DMS 273 (cell line): ENCODE data around the gene PCED1A.
"Not testable (repeated sequence)": the region's sequence is repeated elsewhere in the genome, so short reads cannot be mapped to it uniquely, and the experiment has no call there.

Experiments used
- DNase-seq: peaks from one replicate; lab custom pipeline; 2025; ENCODE audit not compliant: unreplicated experiment; lab: John Stamatoyannopoulos, UW

Gene PCED1A

GRCh38 chr20:2831206-2831605 is 9.2 kb downstream of the PCED1A start:
- not testable (repeated sequence) for DNase-seq

GRCh38 chr20:2829376-2829775 is 11.1 kb downstream of the PCED1A start:
- DNase-seq: no peak

DNA sequence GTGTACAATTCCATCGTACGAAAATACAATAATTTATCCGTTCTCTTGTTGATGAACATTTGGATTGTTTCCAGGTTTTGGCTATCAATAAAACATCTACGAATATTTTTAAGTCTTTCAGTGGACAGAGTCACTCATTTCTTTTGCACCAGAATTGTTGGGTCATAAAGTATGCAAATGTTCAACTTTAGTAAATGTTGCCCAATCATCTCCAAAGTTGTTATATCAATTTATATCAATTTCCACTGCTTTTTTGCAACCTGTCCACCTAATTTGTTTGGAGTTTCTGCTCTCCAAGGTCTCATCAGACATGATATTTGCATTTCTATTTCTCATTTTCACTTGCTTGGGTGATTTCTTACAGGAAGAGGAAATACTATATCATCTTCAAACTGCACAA is 13.8 kb downstream of the PCED1A start:
- no peak for DNase-seq

- no peak for DNase-seq
These were observed 14.7 kb downstream of the PCED1A start for GRCh38 chr20:2825761-2826160.

DNA sequence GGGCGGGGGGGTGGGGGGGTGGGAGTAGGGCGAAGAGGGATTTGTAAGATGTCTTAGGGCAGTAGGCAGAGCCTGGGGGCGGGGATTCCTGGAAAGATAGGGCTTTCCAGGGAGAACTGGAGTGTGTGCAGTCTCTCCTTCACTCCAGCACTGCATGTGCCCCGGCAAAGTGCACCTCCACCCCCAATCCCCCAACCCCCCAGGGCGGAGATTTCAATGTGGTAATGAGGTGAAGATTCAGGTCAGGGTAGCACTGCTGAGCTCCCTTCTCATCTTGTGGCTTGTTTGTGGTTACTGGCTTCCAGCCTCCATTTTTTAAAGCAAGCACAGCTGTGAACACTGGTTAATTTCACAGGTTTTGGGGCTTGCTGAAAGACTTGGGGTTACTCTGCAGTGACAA is 18.4 kb downstream of the PCED1A start:
- DNase-seq: no peak

DNA sequence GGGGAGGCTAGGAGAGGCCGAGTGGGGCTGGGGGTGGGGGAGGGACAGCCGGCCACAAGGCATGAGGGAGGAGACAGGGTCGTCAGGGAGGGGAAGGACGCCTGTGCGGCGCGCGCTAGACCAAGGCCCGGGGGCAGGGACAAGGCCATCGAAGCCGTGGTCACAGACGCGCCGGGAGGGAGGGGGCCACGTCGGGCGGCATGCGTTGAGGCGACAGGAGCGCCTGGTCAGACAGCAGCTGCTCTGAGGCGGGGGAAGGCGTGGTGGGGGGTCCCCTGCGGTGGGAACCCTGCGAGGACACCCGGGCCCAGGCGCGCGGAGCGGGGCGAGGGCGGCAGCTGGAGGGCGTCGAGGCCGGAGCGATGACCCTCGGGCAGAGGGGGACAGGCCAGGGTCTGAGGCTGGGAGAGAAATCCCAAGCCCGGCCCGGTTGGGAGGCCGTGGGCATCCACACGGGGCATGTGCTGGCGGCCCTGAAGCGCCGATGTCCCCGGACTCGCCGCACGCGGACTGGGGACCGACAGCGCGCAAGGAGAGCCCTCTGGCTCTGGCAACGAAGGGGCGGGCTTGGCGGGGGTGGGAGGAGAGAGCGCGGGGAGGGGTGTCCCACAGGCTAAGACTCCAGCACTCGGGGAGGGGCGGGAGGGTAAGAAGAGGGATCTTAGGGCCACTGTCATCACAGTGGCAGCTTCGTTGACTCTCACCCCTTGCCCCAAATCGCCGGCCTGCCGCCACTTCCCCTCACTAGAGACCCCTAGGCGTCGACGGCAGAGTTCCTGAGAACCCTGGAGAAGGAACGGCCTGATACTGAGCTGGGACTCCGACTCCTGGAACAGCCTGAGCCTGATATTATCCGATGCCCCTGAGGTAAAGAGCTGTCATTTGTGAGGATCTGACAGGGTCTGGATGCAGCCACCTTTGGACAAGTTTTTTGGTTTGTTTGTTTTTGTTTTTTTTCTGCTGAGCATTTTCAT is 19.3 kb downstream of the PCED1A start:
- no peak for DNase-seq

GRCh38 chr20:2820084-2820895 is 20.2 kb downstream of the PCED1A start:
- no peak for DNase-seq

DNA sequence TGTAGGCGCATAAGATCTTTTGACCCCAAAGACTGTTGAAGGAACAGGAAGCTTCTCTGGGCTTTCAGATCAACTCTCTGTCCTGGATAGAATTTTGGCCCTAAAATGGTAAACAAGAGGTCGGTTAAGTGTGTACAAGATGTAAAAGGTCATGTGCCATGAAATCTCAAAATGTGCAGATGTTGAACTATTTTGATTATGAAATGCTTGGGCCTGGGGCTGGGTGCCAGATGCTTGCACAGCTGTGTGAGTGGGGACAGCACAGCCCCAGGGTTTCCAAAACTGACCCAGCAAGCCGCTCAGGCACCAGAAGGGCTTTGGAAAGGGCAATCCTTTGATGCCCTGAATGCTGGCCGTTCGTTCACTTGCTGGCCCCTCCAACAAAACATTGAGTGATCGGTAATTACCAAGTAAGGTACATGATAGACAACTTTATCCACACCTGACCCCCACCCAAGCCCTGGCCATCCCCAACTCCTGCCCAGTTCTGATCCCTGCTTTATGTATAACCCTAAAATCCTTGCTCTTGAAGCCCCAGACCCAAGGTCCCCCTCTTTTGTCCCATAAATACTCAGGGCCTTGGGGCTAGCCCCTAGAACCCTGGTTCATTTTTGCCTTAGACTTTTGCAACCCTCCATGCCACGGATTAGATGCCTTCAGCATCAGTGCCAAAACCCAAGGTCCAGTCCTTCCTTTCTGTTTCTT is 22.4 kb downstream of the PCED1A start:
- no peak for DNase-seq

DNA sequence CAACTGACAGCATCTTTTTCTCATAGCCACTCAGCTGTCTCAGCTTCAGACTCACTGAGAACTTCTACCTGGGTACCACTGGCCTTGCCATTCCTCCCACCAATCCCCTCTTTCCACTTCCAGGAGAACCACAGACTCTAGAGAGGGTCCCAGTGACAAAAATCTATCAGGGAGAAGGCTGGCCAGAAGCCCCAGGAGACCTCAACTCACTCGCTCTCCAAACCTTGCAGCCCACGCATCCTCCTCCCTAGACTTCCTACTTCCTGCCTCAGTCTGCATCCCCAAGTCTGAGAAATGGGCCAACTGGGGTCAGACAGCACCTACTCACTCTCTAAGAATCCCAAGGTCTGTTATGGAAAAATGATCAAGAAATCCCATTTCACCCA is 23.1 kb downstream of the PCED1A start:
- DNase-seq: no peak

DNA sequence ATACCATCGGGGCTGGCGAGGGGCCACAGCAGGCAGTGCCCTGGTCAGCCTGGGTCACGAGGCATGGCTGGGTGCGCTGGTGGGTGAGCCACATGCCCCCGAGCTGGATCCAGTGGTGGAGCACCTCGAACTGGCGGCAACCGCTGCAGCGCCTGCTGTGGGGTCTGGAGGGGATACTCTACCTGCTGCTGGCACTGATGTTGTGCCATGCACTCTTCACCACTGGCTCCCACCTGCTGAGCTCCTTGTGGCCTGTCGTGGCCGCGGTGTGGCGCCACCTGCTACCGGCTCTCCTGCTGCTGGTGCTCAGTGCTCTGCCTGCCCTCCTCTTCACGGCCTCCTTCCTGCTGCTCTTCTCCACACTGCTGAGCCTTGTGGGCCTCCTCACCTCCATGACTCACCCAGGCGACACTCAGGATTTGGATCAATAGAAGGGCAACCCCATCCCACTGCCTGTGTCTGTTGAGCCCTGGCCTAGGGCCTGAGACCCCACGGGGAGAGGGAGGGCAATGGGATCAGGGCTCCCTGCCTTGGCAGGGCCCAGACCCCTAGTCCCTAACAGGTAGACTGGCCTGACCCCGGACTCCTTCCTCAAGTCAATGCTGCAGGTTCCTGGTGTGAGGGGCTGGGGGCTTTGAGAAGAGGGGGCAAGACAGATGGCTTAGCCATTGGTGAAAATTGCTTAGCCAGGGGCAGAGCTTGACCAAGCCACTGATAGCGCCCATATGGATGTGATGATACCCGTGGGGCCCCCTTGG is 23.7 kb downstream of the PCED1A start:
- peak; percentile 29 for DNase-seq

GRCh38 chr20:2816030-2816582 is 24.3 kb downstream of the PCED1A start, which contains the start of gene TMEM239:
TMEM239 (plus strand) TSS chr20:2816364; CDS start chr20:2816555, 191 bp downstream.
- no peak for DNase-seq

DNA sequence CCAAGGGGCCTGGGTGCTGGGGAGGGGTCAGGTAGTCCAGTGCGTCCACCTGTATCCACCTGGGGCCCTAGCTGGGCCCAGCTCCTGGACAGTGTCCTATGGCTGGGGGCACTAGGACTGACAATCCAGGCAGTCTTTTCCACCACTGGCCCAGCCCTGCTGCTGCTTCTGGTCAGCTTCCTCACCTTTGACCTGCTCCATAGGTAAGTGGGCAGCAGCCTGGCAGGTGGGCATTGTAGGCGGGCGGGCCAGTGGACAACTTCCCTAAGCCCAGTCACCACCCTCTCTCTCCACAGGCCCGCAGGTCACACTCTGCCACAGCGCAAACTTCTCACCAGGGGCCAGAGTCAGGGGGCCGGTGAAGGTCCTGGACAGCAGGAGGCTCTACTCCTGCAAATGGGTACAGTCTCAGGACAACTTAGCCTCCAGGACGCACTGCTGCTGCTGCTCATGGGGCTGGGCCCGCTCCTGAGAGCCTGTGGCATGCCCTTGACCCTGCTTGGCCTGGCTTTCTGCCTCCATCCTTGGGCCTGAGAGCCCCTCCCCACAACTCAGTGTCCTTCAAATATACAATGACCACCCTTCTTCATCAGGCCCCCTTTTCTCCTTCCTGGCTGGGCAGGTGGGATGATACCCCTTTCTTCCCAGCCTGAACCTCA is 25.1 kb downstream of the PCED1A start:
- no peak for DNase-seq

GRCh38 chr20:2814587-2815051 is 25.8 kb downstream of the PCED1A start, which contains the start of gene C20orf141:
C20orf141 (plus strand) TSS chr20:2814987; CDS start chr20:2815185, 198 bp downstream.
- DNase-seq: peak; percentile 82

GRCh38 chr20:2814076-2814475 is 26.4 kb downstream of the PCED1A start:
- no peak for DNase-seq

- DNase-seq: no peak
These were observed 28.3 kb downstream of the PCED1A start for GRCh38 chr20:2812189-2812588.

GRCh38 chr20:2809690-2810089 is 30.8 kb downstream of the PCED1A start:
- no peak for DNase-seq

DNA sequence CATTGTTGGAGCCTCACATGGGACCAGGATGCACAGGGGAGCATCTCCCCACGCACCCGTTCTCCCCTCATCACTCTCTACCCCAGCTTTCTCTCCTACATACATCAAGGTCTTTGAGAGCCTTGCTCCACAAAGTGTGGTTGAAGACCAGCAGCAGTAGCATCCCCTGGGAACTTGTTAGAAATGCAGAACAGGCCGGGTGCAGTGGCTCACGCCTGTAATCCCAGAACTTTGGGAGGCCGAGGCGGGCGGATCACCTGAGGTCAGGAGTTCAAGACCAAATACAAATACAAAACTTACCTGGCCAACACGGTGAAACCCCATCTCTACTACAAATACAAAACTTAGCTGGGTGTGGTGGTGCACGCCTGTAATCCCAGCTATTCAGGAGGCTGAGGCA is 32.5 kb downstream of the PCED1A start:
- not testable (repeated sequence) for DNase-seq

DNA sequence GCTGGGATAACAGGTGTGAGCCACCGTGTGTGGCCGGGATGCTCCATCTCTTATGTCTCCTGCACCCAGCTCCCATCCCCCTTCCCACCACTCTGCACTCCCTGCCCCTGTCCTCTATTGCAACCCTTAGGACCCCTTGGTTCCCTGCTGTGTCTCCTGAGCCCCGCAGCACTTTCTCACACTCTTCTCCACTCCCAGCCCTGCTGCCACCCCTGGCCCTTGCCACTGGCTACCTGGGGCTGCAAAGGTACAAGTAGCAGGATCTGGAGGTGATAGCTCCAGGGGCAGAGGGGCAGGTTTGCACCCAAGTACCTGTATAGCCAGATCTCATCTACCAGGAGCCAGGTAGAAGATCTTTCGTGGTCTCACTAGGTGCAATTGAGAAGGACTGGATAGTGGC is 33.4 kb downstream of the PCED1A start:
- DNase-seq: no peak

- DNase-seq: no peak
These were observed 34.1 kb downstream of the PCED1A start for GRCh38 chr20:2806351-2806701.
